Mesothelial cell of epicardium (in vitro differentiated cells): ENCODE measurements around the gene NSDHL. TPM values are rescaled to one million over a fixed set of nuclear protein-coding genes. Genes with fewer than 3 reads are reported as not detected.

ENCODE experiments used
- DNase-seq, 2 experiments: peaks; one replicate each; pipeline ENCODE4 v3.0.0; 2021; ENCODE audit warnings: low spot score in 2 of 2; ENCODE audit not compliant: unreplicated experiment in 2 of 2
- H3K27ac Mint-ChIP-seq: 2 replicates; pipeline ENCODE4 v1.8.0; 2021; ENCODE audit warnings: mixed read lengths
- H3K27me3 Mint-ChIP-seq: 2 replicates; pipeline ENCODE4 v1.8.0; 2021; ENCODE audit warnings: low read depth, mixed read lengths
- H3K36me3 Mint-ChIP-seq: 2 replicates; pipeline ENCODE4 v1.8.0; 2021; ENCODE audit warnings: mixed read lengths
- H3K4me1 Mint-ChIP-seq: 2 replicates; pipeline ENCODE4 v1.8.0; 2021; ENCODE audit warnings: mixed read lengths
- H3K4me3 Mint-ChIP-seq: 2 replicates; pipeline ENCODE4 v1.8.0; 2021; ENCODE audit warnings: mild to moderate bottlenecking, moderate library complexity, mixed read lengths
- H3K9me3 Mint-ChIP-seq: 2 replicates; pipeline ENCODE4 v1.8.0; 2021; ENCODE audit warnings: mixed read lengths
- CTCF ChIP-seq: fragments of 200-600 bp; sonication (generic); IDR thresholded peaks from one replicate; pipeline ENCODE4 v1.5.0; 2021; ENCODE audit warnings: antibody characterized with exemption; ENCODE audit not compliant: unreplicated experiment
- total RNA-seq: library from RNA; stranded (reverse); gene quantifications from 3 replicates; pipeline ENCODE4 v1.2.1, GENCODE V29; 2021

Gene NSDHL
- total RNA-seq, 1 donor from 2014 or later, result 21.0 TPM

DNA sequence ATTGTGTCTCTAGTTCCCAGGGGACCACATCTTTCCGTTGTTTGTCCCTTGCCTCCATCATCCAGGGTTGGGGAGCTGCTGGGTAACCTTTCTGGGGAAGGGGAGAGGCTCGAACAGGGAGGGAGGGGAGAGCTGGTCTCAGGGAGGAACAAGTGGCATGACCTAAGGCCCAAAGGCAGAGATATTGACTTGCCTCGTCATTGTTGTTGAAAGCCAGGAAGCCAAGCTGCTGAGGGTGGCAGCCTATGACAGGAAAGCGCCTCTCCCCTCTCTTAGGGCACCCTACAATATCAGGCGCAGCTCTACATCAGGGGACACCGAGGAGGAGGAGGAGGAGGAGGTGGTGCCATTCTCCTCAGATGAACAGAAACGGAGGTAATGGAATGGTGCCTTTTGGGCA is 87.8 kb downstream of the NSDHL start:
- DNase-seq, result no peak
- Mint-ChIP-seq H3K9me3 (peaks cover 3% of the 10 kb centered on the region), H3K4me3 (no peak overlapping the region), H3K36me3 (peaks cover 5% of the 10 kb centered on the region), H3K27me3 (no peaks in the 10 kb centered on the region), H3K27ac (no peak overlapping the region), H3K4me1 (no peaks in the 10 kb centered on the region)
- TF ChIP-seq CTCF, result no peak

Other genes starting within 250 kb of the NSDHL start
- 3.4 to 3.8 TPM (median 3.6 TPM) in 3 replicates for gene GABRQ, start 193.2 kb upstream of the NSDHL start, total RNA-seq
- gene MAGEA3, start 132.3 kb upstream of the NSDHL start, total RNA-seq, result not detected in 3 replicates
- not detected in 3 replicates for gene CSAG2, start 121.8 kb upstream of the NSDHL start, total RNA-seq
- not detected in 3 replicates for gene MAGEA2B, start 116.4 kb upstream of the NSDHL start, total RNA-seq
- not detected in 3 replicates for gene CSAG1, start 97.3 kb upstream of the NSDHL start, total RNA-seq
- not detected in 3 replicates for gene MAGEA12, start 97.3 kb upstream of the NSDHL start, total RNA-seq
- gene MAGEA2, start 77.2 kb upstream of the NSDHL start, total RNA-seq, result not detected in 3 replicates
- not detected in 3 replicates for gene CSAG3, start 71.8 kb upstream of the NSDHL start, total RNA-seq
- gene MAGEA6, start 61.4 kb upstream of the NSDHL start, total RNA-seq, result not detected in 3 replicates
- gene CETN2, start 306 bp upstream of the NSDHL start, total RNA-seq, result 31.1 to 35.4 TPM (median 34.9 TPM) in 3 replicates
- 31.8 to 35.3 TPM (median 32.8 TPM) in 3 replicates for gene ZNF185, start 67.0 kb downstream of the NSDHL start, total RNA-seq
- gene PNMA5, start 163.1 kb downstream of the NSDHL start, total RNA-seq, result not detected in 3 replicates
- gene PNMA3, start 225.4 kb downstream of the NSDHL start, total RNA-seq, result 10.3 to 11.1 TPM (median 10.7 TPM) in 3 replicates
- gene PNMA6A, start 241.4 kb downstream of the NSDHL start, total RNA-seq, result 4.9 to 5.2 TPM (median 5.1 TPM) in 3 replicates